HL-60 (cell line): ENCODE measurements around the gene SMC3.

Source experiments
- CTCF ChIP-seq: IDR thresholded peaks from one replicate; pipeline ENCODE4 v1.5.1; 2011; ENCODE audit warnings: low read length, control low read depth, inconsistent platforms; ENCODE audit not compliant: insufficient read depth
- POLR2AphosphoS5 ChIP-seq: IDR thresholded peaks from 2 replicates; pipeline ENCODE4 v1.6.1; 2012; ENCODE audit warnings: low read depth
- REST ChIP-seq: IDR thresholded peaks from 2 replicates; pipeline ENCODE4 v1.6.1; 2012; ENCODE audit warnings: low read depth; ENCODE audit not compliant: insufficient replicate concordance

GRCh38 chr10:110584006-110584405 is 16.5 kb downstream of the SMC3 start:
- no peak for TF ChIP-seq CTCF
- TF ChIP-seq POLR2AphosphoS5 = no peak
- no peak for TF ChIP-seq REST
